GM04504 (cell line): ENCODE results near the gene SLC34A3.
"Not testable (repeated sequence)": the region's sequence is repeated elsewhere in the genome, so short reads cannot be mapped to it uniquely, and the experiment has no call there.

Experiments
- DNase-seq: peaks from one replicate; pipeline ENCODE4 v3.0.0-alpha.2; 2012; ENCODE audit warnings: low read depth

Gene SLC34A3

DNA sequence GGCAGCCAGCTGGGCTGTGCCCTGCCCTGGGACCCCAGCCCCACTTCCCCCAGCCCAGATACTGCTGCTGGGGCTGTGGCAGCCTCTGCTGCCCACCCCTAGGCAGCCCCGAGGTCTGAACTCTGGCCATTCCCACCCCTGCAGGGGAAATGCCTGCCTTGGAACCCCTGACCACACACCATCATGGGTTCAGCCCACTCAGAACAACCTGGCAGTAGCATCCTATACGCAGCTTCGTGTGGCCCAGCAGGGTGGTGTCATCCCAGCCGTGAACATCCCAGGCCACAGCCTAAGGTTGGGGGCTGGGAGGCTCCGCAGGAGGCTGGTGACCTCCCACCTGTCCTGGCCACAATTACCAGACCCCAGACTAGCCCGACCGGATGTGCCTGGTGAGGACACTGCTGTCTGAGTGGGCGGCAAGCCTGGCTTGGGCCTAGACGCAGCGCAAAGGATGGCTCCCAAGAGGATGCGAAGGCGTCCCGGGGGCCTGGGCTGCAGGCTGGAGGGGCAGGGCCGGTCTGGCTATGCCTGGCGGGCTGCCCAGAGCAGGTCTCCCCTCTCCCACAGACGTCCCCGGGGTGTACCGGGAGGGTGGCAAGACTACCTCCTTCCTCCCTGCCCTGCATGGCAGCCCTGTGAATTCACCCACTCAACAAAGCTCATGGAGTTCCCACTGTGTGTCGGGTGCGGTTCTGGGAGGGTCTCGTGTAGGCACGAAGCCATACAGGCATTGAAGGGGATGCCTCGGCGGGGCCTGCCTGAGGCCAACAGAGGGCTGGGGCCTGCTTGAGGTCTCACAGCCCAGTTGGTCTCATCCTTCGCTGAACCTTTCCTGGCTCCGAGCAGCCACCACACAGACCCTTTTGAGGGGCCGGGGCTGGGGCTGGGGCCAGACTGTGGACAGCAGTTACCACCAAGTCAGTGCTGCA, 1.5 kb upstream of the SLC34A3 start:
- no peak for DNase-seq

DNA sequence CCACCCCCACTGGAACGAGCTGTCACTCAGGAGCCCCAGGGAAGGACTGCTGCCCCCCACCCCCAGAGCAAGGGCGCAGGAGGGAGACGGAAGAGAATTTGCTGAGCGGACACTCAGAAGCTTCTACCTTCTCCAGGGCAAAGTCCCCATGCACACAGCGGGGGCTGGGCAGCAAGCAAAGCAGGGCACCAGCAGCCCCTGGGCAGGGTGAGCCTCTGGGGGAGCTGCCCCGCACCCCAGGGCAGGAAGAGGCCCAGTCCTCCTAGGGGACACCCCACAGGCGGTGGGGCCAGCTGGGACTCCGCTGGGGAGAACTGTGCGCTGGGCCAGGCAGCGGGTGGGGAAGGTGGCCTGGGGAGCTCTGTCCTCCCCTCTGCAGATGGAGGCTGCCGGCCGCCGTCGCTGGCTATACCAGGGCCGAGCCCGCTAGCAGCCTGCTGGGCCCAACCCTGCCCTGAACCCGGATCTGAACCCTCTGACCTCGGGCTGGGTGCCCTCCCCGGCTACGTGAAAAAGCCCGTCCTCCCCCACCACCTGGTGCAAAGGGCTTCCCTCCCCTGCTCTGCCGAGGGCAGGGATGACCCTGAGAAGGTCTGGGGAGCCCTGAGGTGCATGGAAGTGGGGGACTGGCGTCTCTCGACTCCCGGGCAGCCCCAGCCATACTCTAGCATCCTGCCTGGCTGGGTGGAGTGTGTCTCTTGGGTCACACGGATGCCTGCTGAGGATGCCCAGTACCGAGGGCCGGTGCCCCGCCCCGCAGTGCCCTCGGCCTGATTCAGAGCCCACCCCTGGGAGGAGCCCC, 597 bp upstream of the SLC34A3 start:
- DNase-seq = no peak

DNA sequence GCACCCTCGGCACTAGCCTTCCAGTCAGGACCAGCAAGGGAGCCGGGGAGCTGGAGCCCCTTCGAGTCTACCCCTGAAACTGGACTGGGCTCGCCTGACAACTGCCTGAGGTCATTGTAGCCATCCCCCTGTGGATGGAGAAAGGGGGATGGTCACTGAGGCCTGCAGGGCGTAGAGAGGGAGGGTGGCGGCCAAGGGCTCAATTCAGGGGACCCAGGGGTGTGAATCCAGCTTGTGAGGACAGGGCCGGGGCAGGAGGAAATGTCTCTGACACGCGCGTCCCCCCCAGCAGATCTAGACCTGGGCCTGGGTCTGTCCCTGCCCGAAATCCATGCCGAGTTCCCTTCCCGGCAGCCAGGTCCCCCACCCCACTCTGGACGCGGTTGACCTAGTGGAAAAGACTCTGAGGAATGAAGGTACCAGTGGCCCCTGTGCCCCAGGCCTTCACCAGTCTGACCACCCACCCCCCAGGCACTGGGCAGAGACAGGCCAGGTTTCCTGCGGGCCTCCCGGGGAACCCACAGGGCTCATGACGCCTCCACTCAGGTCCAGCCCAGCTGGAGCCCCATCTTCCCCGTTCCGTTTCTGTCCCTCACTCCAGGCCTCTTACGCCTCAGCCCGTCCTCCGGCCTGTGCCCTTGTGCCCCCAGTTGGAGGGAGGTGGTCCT, 805 bp downstream of the SLC34A3 start:
- no peak for DNase-seq

DNA sequence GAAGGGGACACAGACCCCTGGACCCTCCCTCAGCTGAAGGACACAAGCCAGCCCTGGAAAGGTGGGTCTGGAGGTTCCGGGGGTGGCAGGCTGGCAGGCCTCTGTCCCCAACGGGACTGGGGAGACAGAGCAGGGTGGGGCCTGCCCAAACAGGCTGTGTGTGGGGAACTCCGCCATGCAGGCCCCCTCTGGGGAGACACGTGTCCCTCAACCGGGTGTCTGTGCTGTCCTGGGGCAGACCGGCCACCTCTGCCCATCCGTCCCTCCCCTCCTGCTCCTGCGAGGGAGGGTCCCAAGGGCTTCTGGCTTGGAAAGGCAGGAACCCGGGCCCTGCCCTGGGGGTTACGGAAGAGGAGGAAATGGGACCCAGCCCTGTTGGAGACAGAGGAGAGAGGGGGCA, 1.4 kb downstream of the SLC34A3 start:
- DNase-seq = no peak

DNA sequence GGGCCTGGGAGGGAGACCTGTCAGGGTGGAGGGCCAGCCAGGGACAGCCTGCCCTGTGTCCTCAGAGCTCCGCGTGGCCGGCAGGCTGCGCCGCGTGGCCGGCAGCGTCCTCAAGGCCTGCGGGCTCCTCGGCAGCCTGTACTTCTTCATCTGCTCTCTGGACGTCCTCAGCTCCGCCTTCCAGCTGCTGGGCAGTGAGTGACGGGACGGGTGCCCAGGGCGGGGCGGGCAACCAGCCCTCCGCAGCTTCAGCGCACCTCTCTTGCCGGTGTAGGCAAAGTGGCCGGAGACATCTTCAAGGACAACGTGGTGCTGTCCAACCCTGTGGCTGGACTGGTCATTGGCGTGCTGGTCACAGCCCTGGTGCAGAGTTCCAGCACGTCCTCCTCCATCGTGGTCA, 1.8 kb downstream of the SLC34A3 start:
- no peak for DNase-seq

DNA sequence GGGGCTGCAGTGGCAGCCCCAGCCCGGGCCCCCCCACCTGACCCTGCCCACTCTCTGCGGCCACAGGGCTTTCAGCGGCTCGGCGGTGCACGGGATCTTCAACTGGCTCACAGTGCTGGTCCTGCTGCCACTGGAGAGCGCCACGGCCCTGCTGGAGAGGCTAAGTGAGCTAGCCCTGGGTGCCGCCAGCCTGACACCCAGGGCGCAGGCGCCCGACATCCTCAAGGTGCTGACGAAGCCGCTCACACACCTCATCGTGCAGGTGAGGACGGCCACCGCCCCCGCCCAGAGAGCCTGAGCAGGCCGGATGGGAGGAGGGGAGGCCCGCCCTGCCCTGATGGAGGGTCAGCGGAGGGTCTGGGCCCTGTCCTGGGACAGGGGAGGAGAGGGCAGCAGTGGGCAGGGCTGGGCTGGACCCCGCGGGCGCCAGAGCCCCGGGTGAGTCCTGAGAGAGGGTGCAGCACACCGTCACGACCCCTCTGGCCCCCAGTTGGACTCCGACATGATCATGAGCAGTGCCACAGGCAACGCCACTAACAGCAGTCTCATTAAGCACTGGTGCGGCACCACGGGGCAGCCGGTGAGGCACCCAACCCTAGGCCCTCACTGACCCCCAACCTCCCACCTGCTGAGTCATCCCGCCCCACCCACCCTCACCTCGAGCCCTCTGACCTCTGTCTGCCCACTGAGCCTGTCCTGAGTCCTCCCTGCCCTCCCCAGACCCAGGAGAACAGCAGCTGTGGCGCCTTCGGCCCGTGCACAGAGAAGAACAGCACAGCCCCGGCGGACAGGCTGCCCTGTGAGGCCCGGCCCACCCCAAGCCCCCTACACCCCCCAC, 2.7 kb downstream of the SLC34A3 start:
- DNase-seq = no peak

DNA sequence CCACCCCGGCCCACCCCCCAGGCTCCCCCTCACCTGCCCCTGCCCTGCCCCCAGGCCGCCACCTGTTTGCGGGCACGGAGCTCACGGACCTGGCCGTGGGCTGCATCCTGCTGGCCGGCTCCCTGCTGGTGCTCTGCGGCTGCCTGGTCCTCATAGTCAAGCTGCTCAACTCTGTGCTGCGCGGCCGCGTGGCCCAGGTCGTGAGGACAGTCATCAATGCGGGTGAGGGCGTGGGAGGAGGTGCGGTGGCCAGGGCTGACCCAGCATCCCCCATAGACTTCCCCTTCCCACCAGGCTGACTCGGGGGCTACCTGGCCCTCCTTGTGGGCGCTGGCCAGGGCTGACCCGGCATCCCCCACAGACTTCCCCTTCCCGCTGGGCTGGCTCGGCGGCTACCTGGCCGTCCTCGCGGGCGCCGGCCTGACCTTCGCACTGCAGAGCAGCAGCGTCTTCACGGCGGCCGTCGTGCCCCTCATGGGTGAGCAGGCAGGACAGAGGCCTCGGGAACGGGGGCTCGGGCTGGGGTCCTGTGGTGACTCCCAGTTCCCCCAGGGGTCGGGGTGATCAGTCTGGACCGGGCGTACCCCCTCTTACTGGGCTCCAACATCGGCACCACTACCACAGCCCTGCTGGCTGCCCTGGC, 3.5 kb downstream of the SLC34A3 start:
- DNase-seq = no peak

DNA sequence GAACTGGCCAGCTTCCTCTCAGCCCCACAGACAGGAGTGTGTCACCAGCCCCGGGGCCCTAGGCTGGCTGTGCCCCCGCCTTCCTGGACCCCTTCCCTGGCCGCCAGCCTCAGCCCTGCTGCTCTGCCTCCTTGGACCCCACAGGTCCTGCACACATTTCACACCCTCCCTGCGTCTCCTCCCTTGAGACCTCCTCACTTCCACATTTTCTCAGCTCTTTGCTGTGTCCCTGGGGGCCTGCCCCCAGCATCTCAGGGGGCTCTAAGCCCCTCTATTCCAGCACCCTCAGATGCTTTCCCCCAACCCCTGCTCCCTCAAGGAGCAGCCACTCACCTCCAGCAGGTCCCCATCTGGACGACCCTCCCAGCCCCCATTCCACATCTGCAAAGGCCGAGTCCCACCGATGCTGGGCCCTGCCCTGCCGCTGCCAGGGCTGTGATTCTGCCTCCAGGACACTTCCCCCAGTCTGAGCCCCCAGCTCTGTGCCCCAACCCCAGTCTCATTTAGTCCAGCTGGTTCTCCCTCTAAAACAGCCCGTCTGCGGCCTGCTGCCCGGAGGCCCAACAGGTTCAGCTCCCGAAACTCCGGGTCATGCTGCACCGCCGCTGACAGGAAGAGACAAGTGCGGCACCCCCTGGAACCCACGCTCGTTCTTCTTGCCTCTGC, 4.2 kb downstream of the SLC34A3 start:
- no peak for DNase-seq

DNA sequence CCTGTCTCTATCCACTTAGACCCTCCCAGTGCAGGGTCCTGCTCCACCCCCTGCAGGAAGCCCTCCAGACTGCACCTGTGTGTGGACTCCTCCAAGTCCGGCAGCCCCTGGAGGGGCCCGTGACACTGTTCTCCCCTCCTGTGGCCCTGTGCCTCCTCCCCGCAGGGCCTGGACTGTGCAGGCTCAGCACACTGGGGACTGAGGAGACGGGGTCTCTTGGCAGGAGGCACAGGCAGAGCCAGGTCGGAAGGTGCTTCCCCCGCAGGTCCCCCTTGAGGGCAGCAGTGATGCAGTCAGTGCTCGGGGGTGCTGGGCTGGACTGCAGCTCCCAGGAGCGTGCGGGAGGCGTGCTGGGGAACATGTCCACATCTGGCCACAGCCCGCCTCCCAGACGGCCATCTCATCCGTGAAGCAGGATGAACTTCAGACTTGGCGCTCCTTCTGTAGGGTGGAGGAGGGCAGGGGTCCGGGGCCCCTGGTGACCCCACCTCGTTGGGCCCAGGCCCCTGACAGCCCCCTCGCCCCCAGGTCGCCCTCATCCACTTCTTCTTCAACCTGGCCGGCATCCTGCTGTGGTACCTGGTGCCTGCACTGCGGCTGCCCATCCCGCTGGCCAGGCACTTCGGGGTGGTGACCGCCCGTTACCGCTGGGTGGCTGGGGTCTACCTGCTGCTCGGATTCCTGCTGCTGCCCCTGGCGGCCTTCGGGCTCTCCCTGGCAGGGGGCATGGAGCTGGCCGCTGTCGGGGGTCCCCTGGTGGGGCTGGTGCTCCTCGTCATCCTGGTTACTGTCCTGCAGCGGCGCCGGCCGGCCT, 4.9 kb downstream of the SLC34A3 start:
- DNase-seq = no peak

DNA sequence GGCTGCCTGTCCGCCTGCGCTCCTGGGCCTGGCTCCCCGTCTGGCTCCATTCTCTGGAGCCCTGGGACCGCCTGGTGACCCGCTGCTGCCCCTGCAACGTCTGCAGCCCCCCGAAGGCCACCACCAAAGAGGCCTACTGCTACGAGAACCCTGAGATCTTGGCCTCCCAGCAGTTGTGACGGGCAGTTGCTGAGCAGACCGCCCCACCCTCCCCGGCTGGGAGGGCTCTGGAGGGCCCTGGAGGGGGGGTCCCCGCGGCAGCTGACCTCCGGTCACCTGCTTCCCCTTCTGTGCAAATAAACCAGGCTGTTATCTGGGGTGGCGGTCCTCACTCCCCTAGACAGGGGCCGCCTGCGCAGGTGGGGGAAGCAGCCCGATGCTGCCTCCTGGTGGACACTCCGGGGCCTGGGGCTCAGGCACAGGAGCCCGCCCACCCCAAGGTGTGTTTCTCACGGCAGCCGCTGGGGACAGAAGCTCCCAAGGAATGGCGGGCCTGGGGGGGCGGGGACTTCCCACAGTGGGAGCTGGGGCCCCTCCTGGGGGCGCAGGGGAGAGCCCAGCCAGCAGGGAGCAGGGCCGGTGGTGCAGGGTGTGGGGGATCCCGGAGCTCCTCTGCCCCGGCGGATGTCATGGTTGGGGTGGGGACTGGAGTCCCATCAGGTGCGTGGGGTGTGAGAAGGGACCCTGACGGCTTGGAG, 5.7 kb downstream of the SLC34A3 start:
- DNase-seq = peak; percentile 44

DNA sequence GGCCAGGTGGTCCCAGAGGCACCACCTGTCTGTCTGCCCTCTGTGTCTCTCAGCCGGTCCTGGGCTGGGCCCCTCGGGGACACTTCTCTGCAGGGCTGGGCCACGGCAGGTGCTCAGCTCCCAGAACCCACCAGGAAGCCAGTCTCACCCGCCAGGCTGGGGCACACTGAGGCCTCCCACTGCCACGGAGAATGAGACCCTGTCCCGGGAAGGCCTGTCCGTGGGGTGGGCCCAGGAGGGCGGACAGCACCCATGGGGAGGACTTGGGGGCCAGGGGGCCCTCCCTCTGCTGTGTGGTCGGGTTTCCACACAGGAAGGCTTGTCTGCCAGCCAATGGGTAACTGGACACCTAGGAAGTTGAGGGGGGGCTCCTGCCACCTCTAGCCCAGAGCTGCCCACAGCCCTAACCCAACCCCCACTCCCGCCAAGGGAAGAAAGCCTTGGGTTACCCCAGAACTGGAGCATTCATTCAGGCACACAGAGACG, 6.3 kb downstream of the SLC34A3 start:
- no peak for DNase-seq

DNA sequence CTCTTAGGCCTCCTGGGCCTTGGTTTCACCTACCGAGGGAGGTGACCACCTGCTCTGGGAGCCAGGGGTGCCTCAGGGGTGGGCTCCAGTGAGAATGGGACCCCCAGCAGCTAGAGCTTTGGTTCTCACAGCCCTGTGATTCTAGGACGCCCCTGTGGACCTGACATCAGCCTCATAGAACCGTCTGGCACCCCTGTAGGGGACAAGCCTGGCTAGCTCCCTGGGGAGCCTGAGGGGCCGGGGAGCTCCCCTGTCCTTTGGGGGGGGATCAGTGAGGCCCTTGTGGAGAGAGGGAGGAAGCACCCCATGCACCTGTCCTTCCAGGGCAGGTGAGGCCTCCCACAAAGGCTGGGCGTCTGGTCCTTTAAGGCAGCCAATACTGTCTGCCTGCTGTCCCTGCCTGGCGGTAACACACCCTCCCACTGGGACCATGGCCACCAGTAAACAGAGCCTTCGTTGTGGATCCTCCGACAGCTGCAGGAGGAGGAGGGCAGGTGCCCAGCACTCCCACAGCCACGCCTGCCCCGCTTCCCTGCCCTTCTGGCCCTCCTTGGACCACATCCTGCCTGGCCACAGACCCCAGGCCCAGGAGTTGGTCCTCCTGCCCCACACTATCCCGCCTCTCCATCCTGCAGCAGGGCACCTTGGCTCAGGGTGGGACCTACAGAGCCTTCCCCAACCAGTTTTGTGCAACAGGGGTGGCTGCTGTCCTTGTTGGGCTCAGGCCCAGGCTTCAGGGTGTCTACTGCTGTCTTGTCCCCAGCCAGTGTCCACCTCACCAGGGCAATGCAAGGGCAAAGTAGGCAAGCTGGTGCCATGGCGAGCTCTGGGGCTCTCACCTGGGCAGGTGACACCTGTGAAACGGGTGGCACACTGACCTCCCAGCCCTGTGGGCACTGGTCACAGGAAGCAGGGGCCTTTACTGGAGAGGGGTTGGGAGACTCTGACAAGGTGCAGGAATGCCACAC, 7.3 kb downstream of the SLC34A3 start:
- DNase-seq = no peak

DNA sequence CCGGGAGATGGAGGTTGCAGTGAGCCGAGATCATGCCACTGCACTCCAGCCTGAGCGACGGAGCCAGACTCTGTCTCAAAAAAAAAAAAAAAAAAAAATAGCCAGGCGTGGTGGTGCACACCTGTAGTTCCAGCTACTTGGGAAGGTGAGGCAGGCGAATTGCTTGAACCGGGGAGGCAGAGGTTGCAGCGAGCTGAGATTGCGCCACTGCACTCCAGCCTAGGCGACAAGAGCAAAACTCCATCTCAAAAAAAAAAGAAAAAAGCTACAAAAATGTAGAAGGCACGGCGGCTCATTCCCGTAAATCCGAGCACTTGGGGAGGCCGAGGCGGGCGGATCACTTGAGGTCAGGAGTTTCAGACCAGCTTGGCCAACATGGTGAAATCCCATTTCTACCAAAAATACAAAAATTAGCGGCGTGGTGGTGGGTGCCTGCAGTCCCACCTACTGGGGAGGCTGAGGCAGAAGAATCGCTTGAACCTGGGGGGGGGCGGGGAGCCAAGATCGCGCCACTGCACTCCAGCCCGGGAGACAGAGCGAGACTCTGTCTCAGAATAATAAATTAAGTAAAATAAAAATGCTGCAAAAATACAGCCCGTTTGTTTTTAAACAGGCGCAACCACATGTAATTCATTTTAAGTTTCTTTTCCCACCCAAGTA, 9.0 kb downstream of the SLC34A3 start:
- not testable (repeated sequence) for DNase-seq

DNA sequence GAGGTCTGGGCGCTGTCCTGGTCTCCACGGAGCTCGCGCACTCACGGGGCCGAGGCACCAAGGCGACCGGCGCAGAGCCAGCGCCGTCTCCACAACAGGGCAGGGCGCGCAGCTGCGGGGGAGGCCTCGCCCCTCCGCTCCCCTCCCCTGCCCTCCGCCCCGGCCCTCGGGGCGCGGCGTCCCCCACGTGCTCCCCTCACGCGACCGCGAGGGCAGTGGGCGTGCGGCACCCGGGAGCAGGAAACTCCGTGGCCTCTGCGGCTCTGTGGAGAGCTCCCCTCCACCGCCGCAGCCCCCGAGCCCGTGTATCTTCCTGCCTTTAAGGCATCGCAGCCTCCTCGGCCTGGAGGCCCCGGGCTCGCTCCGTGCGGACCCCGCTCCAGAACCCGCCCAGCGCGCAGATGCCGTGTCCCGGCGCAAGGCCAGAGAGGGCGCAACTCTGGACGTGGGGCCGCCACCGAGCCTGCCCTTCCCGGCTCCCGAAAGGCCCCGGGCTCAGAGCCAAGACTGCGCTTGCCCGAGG, 9.7 kb downstream of the SLC34A3 start:
- DNase-seq = peak; percentile 67

DNA sequence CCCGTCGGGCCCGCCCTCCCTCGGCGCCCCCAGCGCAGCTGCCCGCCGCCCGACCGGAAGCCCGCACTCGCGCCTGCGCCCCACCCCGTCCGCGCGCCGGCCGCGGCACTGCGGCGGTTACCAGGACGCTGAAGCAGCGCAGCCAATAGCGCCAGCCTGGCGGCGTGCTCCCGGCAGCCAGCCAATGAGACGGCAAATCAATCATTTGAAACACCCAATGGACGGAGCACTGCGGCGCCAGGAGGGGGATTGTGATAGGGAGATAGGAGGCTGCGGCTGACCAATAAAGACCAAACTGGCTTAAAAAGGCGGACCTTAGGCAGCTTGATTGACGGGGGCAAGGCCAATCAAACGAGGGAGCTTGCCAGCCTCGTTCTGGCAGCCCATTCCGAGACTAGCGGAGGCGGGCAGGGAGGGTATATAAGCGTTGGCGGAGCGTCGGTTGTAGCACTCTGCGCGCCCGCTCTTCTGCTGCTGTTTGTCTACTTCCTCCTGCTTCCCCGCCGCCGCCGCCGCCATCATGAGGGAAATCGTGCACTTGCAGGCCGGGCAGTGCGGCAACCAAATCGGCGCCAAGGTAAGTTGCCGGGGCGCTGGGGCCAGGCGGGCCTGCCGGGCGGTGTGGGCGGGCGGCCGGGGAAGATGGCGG, 10.3 kb downstream of the SLC34A3 start, which contains the start of gene TUBB4B:
Gene TUBB4B (plus strand): TSS at position 447 of the 649 bp plus-strand sequence. CDS start 74 bp downstream, at position 521.
- peak; percentile 100 for DNase-seq
